ENCODE measurements around the gene NAMPT. TPM values are rescaled to one million over a fixed set of nuclear protein-coding genes. Genes with fewer than 3 reads are reported as not detected.

NAMPT gene
- total RNA-seq, 1 experiment from 2014 or later = 80.8 TPM

GRCh38 chr7:106239406-106239805, 45.4 kb downstream of the NAMPT start:
- H3K4me1 ChIP-seq (ENCODE audit: control insufficient read depth, insufficient read depth, low read length) = peaks cover 11% of the 10 kb centered on the region
- H3K36me3 ChIP-seq (ENCODE audit: control insufficient read depth, insufficient read depth, low read length) = no peaks in the 10 kb centered on the region
- CTCF ChIA-PET = no interaction called here
- 0 out of 2 replicates have a peak overlapping the region, but pooled peaks have one; percentile 1 for H3K27ac ChIP-seq (ENCODE audit: low read length)
- in situ Hi-C loops (cut with HindIII; ENCODE audit: low pct_unique_long_range_greater_than_20kb, low sequenced_read_pairs) = no loop called here
- no peaks in the 10 kb centered on the region for H3K27me3 ChIP-seq (ENCODE audit: control insufficient read depth, insufficient read depth, low read length)
- no peaks in the 10 kb centered on the region for H3K9me3 ChIP-seq (ENCODE audit: control insufficient read depth, insufficient read depth, low read depth, low read length)
- H3K4me3 ChIP-seq (ENCODE audit: low read depth in 2 of 2, low read length in 2 of 2) = no peak overlapping the region
- BruUV-seq (replicated peaks) = no TSS peak
- peak; percentile 85 for ATAC-seq
- POLR2A ChIA-PET = no interaction called here
- intact Hi-C loops (cut with micrococcal nuclease; ENCODE audit: unreplicated experiment) = no loop called here
- DNase-seq (ENCODE audit: low read depth, low spot score) = peak; percentile 22
- TF ChIP-seq TCF7L2 (IDR thresholded peaks at IDR 0.05; ENCODE audit: low read depth, low read length) (no peak), POLR2AphosphoS5 (IDR thresholded peaks at IDR 0.05; ENCODE audit: low read depth, low read length) (no peak), SIN3A (IDR thresholded peaks at IDR 0.05; ENCODE audit: borderline replicate concordance, insufficient read depth, low read depth, low read length) (no peak)
- TF ChIP-seq, protein P1, sequence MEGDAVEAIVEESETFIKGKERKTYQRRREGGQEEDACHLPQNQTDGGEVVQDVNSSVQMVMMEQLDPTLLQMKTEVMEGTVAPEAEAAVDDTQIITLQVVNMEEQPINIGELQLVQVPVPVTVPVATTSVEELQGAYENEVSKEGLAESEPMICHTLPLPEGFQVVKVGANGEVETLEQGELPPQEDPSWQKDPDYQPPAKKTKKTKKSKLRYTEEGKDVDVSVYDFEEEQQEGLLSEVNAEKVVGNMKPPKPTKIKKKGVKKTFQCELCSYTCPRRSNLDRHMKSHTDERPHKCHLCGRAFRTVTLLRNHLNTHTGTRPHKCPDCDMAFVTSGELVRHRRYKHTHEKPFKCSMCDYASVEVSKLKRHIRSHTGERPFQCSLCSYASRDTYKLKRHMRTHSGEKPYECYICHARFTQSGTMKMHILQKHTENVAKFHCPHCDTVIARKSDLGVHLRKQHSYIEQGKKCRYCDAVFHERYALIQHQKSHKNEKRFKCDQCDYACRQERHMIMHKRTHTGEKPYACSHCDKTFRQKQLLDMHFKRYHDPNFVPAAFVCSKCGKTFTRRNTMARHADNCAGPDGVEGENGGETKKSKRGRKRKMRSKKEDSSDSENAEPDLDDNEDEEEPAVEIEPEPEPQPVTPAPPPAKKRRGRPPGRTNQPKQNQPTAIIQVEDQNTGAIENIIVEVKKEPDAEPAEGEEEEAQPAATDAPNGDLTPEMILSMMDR (IDR thresholded peaks at IDR 0.05) = no peak
- TF ChIP-seq, protein P2, sequence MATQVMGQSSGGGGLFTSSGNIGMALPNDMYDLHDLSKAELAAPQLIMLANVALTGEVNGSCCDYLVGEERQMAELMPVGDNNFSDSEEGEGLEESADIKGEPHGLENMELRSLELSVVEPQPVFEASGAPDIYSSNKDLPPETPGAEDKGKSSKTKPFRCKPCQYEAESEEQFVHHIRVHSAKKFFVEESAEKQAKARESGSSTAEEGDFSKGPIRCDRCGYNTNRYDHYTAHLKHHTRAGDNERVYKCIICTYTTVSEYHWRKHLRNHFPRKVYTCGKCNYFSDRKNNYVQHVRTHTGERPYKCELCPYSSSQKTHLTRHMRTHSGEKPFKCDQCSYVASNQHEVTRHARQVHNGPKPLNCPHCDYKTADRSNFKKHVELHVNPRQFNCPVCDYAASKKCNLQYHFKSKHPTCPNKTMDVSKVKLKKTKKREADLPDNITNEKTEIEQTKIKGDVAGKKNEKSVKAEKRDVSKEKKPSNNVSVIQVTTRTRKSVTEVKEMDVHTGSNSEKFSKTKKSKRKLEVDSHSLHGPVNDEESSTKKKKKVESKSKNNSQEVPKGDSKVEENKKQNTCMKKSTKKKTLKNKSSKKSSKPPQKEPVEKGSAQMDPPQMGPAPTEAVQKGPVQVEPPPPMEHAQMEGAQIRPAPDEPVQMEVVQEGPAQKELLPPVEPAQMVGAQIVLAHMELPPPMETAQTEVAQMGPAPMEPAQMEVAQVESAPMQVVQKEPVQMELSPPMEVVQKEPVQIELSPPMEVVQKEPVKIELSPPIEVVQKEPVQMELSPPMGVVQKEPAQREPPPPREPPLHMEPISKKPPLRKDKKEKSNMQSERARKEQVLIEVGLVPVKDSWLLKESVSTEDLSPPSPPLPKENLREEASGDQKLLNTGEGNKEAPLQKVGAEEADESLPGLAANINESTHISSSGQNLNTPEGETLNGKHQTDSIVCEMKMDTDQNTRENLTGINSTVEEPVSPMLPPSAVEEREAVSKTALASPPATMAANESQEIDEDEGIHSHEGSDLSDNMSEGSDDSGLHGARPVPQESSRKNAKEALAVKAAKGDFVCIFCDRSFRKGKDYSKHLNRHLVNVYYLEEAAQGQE (IDR thresholded peaks at IDR 0.05; ENCODE audit: insufficient read depth in 1 of 2, low read depth in 2 of 2, low read length in 1 of 2) = no peak

- in situ Hi-C loops (cut with HindIII; ENCODE audit: low pct_unique_long_range_greater_than_20kb, low sequenced_read_pairs) (no loop called here), intact Hi-C loops (cut with micrococcal nuclease; ENCODE audit: unreplicated experiment) (no loop called here)
- peak; percentile 59 for ATAC-seq
- no peak for DNase-seq (ENCODE audit: low read depth, low spot score)
- TF ChIP-seq TCF7L2 (IDR thresholded peaks at IDR 0.05; ENCODE audit: low read depth, low read length) (no peak), SIN3A (IDR thresholded peaks at IDR 0.05; ENCODE audit: borderline replicate concordance, insufficient read depth, low read depth, low read length) (no peak)
- TF ChIP-seq, protein P2 (IDR thresholded peaks at IDR 0.05; ENCODE audit: insufficient read depth in 1 of 2, low read depth in 2 of 2, low read length in 1 of 2) = no peak
- TF ChIP-seq, protein P1 (IDR thresholded peaks at IDR 0.05) = no peak
- H3K27me3 ChIP-seq (ENCODE audit: control insufficient read depth, insufficient read depth, low read length) = no peaks in the 10 kb centered on the region
- ChIA-PET CTCF (no interaction called here), POLR2A (no interaction called here)
- H3K4me3 ChIP-seq (ENCODE audit: low read depth in 2 of 2, low read length in 2 of 2) = no peak overlapping the region
- no TSS peak for BruUV-seq (replicated peaks)
- peak overlapping the region; percentile 1; the same call in 1 of the 2 replicates for H3K27ac ChIP-seq (ENCODE audit: low read length)
- no peaks in the 10 kb centered on the region for H3K9me3 ChIP-seq (ENCODE audit: control insufficient read depth, insufficient read depth, low read depth, low read length)
- H3K36me3 ChIP-seq (ENCODE audit: control insufficient read depth, insufficient read depth, low read length) = no peaks in the 10 kb centered on the region
- H3K4me1 ChIP-seq (ENCODE audit: control insufficient read depth, insufficient read depth, low read length) = peaks cover 11% of the 10 kb centered on the region
These were observed 46.0 kb downstream of the NAMPT start for GRCh38 chr7:106238830-106239229.
